ENCODE measurements around the gene MAPKAPK5. TPM values are rescaled to one million over a fixed set of nuclear protein-coding genes. Genes with fewer than 3 reads are reported as not detected.

The MAPKAPK5 gene
- total RNA-seq, 6 donors from 2014 or later: 27.2 to 60.8 (median 42.3) TPM

- H3K36me3 ChIP-seq: peaks cover 27 to 87% (median 60%) of the 10 kb centered on the region in 4 donors
- TF ChIP-seq POLR2A (IDR thresholded peaks at IDR 0.05) (no peak), CTCF (IDR thresholded peaks at IDR 0.05) (no peak), EP300 (IDR thresholded peaks at IDR 0.05) (no peak), POLR2AphosphoS5 (IDR thresholded peaks at IDR 0.05) (no peak)
- DNase-seq: no peak
- H3K4me1 ChIP-seq: no peaks in the 10 kb centered on the region
- WGBS, 2 donors: 97 to 98% methylated on average over 6 of the region's 6 CpGs
- no peaks in the 10 kb centered on the region for H3K9me3 ChIP-seq
- ATAC-seq (ENCODE audit: low FRiP score in 2 of 2): no peak
- no peak overlapping the region for H3K27ac ChIP-seq
- no peaks in the 10 kb centered on the region for H3K27me3 ChIP-seq
- no peak overlapping the region for H3K4me3 ChIP-seq
Measured at GRCh38 chr12:111870216-111870615, 28.2 kb downstream of the MAPKAPK5 start.

GRCh38 chr12:111870706-111871105 is 28.7 kb downstream of the MAPKAPK5 start:
- 86 to 92% methylated on average over 2 of the region's 2 CpGs for WGBS, 2 donors
- H3K4me3 ChIP-seq: no peak overlapping the region
- no peaks in the 10 kb centered on the region for H3K9me3 ChIP-seq
- ATAC-seq (ENCODE audit: low FRiP score in 2 of 2): no peak
- H3K27me3 ChIP-seq: no peaks in the 10 kb centered on the region
- H3K4me1 ChIP-seq: no peaks in the 10 kb centered on the region
- DNase-seq: no peak
- H3K36me3 ChIP-seq: peaks cover 27 to 84% (median 64%) of the 10 kb centered on the region in 4 donors
- TF ChIP-seq EP300 (IDR thresholded peaks at IDR 0.05): no peak
- TF ChIP-seq CTCF (IDR thresholded peaks at IDR 0.05): no peak
- TF ChIP-seq POLR2A (IDR thresholded peaks at IDR 0.05): no peak
- no peak for TF ChIP-seq POLR2AphosphoS5 (IDR thresholded peaks at IDR 0.05)
- H3K27ac ChIP-seq: no peak overlapping the region

- H3K27me3 ChIP-seq: no peaks in the 10 kb centered on the region
- H3K36me3 ChIP-seq: peaks cover 13 to 75% (median 45%) of the 10 kb centered on the region in 4 donors
- 96 to 98% methylated on average over 7 of the region's 7 CpGs for WGBS, 2 donors
- H3K4me1 ChIP-seq: no peaks in the 10 kb centered on the region
- H3K4me3 ChIP-seq: no peak overlapping the region
- no peak overlapping the region for H3K27ac ChIP-seq
- TF ChIP-seq CTCF (IDR thresholded peaks at IDR 0.05) (no peak), POLR2AphosphoS5 (IDR thresholded peaks at IDR 0.05) (no peak), POLR2A (IDR thresholded peaks at IDR 0.05) (no peak), EP300 (IDR thresholded peaks at IDR 0.05) (no peak)
- DNase-seq (no peak), ATAC-seq (ENCODE audit: low FRiP score in 2 of 2) (no peak)
- H3K9me3 ChIP-seq: no peaks in the 10 kb centered on the region
Measured at GRCh38 chr12:111873113-111873512, 31.1 kb downstream of the MAPKAPK5 start.

GRCh38 chr12:111881716-111882115 is 39.7 kb downstream of the MAPKAPK5 start:
- no peak overlapping the region for H3K27ac ChIP-seq
- TF ChIP-seq CTCF (IDR thresholded peaks at IDR 0.05) (no peak), POLR2AphosphoS5 (IDR thresholded peaks at IDR 0.05) (no peak), POLR2A (IDR thresholded peaks at IDR 0.05) (no peak), EP300 (IDR thresholded peaks at IDR 0.05) (no peak)
- no peak for ATAC-seq (ENCODE audit: low FRiP score in 2 of 2)
- H3K36me3 ChIP-seq: peaks cover 10 to 91% (median 62%) of the 10 kb centered on the region in 4 donors
- no peak for DNase-seq
- WGBS, 2 donors: 92 to 100% methylated on average over 1 of the region's 1 CpG
- no peak overlapping the region for H3K4me3 ChIP-seq
- no peaks in the 10 kb centered on the region for H3K27me3 ChIP-seq
- H3K9me3 ChIP-seq: no peaks in the 10 kb centered on the region
- peaks cover 0 to 2% (median 0%) of the 10 kb centered on the region in 4 donors for H3K4me1 ChIP-seq
